ENCODE measurements around the gene CARS1.

Gene CARS1

DNA sequence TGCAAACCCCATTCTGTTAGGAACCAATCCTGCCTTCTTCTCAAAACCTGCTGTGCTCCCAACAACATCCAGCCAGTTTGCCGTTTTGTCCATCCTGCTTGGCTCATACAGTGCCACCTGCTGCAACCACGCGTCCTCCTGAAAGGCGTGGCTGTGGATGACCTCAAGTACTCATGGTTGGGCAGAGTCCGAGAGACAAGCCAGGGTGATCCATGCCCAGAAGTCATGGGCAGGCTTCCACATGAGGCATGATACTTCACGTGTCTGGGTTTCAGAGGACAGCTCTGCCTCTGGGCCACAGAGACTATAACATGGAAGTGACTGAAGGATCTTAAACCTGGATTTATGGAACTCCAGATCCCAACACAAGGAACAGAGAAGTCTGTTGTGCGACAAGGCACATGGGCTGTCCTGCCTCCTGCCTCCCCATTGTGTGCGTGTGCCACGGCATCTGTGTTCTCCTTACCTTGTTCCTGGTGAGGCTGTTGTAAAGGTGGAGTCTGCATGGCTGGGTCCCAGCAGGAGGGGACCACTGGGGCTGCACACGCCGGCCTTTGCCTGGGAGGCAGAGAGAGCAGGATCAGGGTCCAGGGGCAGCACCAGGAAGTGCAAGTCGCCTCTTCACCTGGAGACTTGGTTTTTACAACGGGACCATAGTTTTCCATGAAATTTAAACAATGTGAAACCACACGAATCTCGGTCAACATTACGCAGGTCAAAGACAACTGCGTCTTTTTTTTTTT lies 15.4 kb downstream of the CARS1 start:
- H3K36me3 ChIP-seq (ENCODE audit: low read depth), result peaks cover 97% of the 10 kb centered on the region

DNA sequence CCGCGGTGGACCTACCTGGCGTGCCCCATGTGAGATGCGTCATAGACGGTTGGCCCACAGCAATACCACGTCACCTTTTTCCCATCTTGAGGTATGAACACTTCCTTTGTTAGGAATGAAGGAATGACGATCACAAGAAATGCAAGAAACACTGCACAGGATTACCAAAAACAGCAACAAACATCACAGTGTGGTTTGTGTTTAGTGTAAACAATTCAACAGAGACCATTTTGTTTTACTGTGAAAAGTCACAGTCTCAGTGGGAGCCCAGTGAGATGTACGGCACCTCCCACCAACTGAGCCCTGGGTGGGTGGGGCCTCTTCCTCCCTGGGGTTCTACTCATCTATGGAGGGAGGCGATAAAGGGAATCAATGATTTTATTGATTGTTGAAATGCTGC lies 16.3 kb downstream of the CARS1 start:
- Histone ChIP-seq H3K36me3 (ENCODE audit: low read depth) (peaks cover 97% of the 10 kb centered on the region), H3K27ac (ENCODE audit: poor library complexity, severe bottlenecking) (no peak overlapping the region), H3K4me1 (ENCODE audit: insufficient read depth, poor library complexity, severe bottlenecking) (peaks cover 11% of the 10 kb centered on the region), H3K9me3 (ENCODE audit: severe bottlenecking) (no peaks in the 10 kb centered on the region), H3K4me3 (ENCODE audit: severe bottlenecking) (no peak overlapping the region), H3K27me3 (ENCODE audit: insufficient read depth, poor library complexity, severe bottlenecking) (no peaks in the 10 kb centered on the region)
- DNase-seq (ENCODE audit: low spot score), result no peak
- ATAC-seq (ENCODE audit: low read depth), result no peak
- TF ChIP-seq, protein P1, sequence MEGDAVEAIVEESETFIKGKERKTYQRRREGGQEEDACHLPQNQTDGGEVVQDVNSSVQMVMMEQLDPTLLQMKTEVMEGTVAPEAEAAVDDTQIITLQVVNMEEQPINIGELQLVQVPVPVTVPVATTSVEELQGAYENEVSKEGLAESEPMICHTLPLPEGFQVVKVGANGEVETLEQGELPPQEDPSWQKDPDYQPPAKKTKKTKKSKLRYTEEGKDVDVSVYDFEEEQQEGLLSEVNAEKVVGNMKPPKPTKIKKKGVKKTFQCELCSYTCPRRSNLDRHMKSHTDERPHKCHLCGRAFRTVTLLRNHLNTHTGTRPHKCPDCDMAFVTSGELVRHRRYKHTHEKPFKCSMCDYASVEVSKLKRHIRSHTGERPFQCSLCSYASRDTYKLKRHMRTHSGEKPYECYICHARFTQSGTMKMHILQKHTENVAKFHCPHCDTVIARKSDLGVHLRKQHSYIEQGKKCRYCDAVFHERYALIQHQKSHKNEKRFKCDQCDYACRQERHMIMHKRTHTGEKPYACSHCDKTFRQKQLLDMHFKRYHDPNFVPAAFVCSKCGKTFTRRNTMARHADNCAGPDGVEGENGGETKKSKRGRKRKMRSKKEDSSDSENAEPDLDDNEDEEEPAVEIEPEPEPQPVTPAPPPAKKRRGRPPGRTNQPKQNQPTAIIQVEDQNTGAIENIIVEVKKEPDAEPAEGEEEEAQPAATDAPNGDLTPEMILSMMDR (IDR thresholded peaks at IDR 0.05; ENCODE audit: poor library complexity, severe bottlenecking), result no peak

More for the DNA sequence above, 15.4 kb downstream of the CARS1 start:
- H3K27ac ChIP-seq (ENCODE audit: poor library complexity, severe bottlenecking), result no peak overlapping the region
- DNase-seq (ENCODE audit: low spot score), result no peak
- no peaks in the 10 kb centered on the region for H3K9me3 ChIP-seq (ENCODE audit: severe bottlenecking)
- no peaks in the 10 kb centered on the region for H3K27me3 ChIP-seq (ENCODE audit: insufficient read depth, poor library complexity, severe bottlenecking)
- H3K4me3 ChIP-seq (ENCODE audit: severe bottlenecking), result no peak overlapping the region
- ATAC-seq (ENCODE audit: low read depth), result no peak
- TF ChIP-seq, protein P1 (IDR thresholded peaks at IDR 0.05; ENCODE audit: poor library complexity, severe bottlenecking), result no peak
- peaks cover 11% of the 10 kb centered on the region for H3K4me1 ChIP-seq (ENCODE audit: insufficient read depth, poor library complexity, severe bottlenecking)

DNA sequence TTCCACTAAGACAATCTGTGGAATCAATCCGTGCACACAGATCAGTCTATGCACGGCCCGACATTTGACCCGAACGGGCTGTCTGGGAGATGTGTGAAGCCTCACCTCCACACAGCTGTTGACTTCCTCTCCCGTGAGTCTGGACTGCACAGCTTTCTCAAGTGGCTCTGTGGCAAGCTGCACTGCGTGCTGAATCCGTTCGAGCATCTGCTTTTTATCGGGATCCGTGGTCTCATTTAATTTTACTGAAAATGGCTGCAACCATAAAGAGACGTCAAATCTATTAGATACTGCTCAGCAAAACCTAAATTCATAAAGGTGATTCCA lies 19.3 kb downstream of the CARS1 start:
- Histone ChIP-seq H3K4me1 (ENCODE audit: insufficient read depth, poor library complexity, severe bottlenecking) (peaks cover 11% of the 10 kb centered on the region), H3K36me3 (ENCODE audit: low read depth) (peaks cover 99% of the 10 kb centered on the region), H3K9me3 (ENCODE audit: severe bottlenecking) (no peaks in the 10 kb centered on the region), H3K27ac (ENCODE audit: poor library complexity, severe bottlenecking) (peak overlapping the region; percentile 62), H3K4me3 (ENCODE audit: severe bottlenecking) (no peak overlapping the region), H3K27me3 (ENCODE audit: insufficient read depth, poor library complexity, severe bottlenecking) (no peaks in the 10 kb centered on the region)
- no peak for DNase-seq (ENCODE audit: low spot score)
- TF ChIP-seq, protein P1 (IDR thresholded peaks at IDR 0.05; ENCODE audit: poor library complexity, severe bottlenecking), result no peak
- ATAC-seq (ENCODE audit: low read depth), result no peak

DNA sequence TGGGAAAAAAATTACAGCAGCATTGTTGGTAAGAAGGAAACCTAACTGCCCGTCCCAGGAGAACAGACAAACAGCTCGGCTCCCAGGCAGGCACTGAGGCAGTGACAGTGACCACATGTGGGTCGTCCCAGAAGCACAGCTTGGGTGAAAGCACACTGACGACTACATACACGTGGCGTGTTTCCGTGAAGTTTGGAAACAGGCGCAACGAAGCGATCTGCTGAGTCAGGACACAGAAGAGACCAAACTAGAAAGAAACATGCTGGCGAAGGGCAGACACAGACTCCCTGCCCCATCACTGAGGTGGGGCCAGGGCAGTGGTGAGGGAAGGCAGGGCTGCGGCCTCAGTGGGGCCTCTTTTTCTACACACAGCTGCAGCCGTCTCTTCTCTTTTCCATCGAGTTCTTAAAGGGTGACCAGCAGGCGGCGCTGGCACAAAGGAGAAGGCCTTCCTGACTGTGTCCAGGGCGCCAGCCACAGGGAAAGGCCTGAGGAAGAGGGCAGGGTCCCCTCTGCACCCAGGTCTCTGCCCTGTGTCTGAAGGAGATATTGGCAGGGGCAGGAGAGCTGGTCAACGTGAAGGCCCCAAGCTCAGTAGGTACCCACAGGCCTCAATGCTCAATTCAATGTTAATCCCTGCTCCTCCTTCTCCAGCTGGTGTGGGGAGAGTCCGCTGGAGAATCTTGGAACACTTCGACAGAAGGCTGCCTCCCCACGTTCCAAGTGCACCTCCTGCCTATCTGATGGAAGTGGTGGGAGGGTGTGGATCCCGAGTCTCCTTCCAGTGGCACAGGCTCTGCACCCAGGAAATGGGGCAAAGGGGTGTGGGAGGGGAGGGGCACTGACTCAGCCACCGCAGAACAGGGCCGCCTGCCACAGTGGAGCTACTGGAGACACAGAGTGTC lies 19.9 kb downstream of the CARS1 start:
- Histone ChIP-seq H3K9me3 (ENCODE audit: severe bottlenecking) (no peaks in the 10 kb centered on the region), H3K27me3 (ENCODE audit: insufficient read depth, poor library complexity, severe bottlenecking) (no peaks in the 10 kb centered on the region), H3K4me3 (ENCODE audit: severe bottlenecking) (no peak overlapping the region), H3K36me3 (ENCODE audit: low read depth) (peaks cover 100% of the 10 kb centered on the region), H3K27ac (ENCODE audit: poor library complexity, severe bottlenecking) (peak overlapping the region; percentile 62), H3K4me1 (ENCODE audit: insufficient read depth, poor library complexity, severe bottlenecking) (peaks cover 11% of the 10 kb centered on the region)
- TF ChIP-seq, protein P1 (IDR thresholded peaks at IDR 0.05; ENCODE audit: poor library complexity, severe bottlenecking), result peak; percentile 82
- no peak for DNase-seq (ENCODE audit: low spot score)
- peak; percentile 97 for ATAC-seq (ENCODE audit: low read depth)
